ENCODE results near the gene SLC45A2. TPM values are rescaled to one million over a fixed set of nuclear protein-coding genes. Genes with fewer than 3 reads are reported as not detected.

Gene SLC45A2
- total RNA-seq, 1 donor from 2014 or later = not detected

- Histone ChIP-seq H3K9ac (no peak overlapping the region), H3K36me3 (no peaks in the 10 kb centered on the region), H4K20me1 (ENCODE audit: low read depth) (peaks cover 10% of the 10 kb centered on the region), H3K4me1 (no peaks in the 10 kb centered on the region), H3F3A (ENCODE audit: low read depth) (no peaks in the 10 kb centered on the region), H3K4me3 (no peak overlapping the region), H3K79me2 (ENCODE audit: low read depth) (no peaks in the 10 kb centered on the region), H3K27me3 (peaks cover 29% of the 10 kb centered on the region), H3K27ac (no peak overlapping the region), H3K4me2 (no peak overlapping the region), H3K9me3 (ENCODE audit: low read depth) (no peaks in the 10 kb centered on the region), H2AFZ (replicated peaks) (no peak overlapping the region)
- Mint-ChIP-seq H3K27ac (no peak overlapping the region), H3K9me3 (no peaks in the 10 kb centered on the region), H3K27me3 (ENCODE audit: insufficient read depth, low read depth) (peaks cover 5% of the 10 kb centered on the region), H3K36me3 (no peaks in the 10 kb centered on the region), H3K4me3 (peak overlapping the region; percentile 60), H3K4me1 (peaks cover 8% of the 10 kb centered on the region)
- TF ChIP-seq EZH2 (IDR thresholded peaks at IDR 0.05) (no peak), CTCF (IDR thresholded peaks at IDR 0.05) (no peak), EZH2phosphoT487 (IDR thresholded peaks at IDR 0.05) (no peak)
- DNase-seq (ENCODE audit: low spot score) = no peak
Observed at GRCh38 chr5:33937017-33937706, 47.3 kb downstream of the SLC45A2 start.

DNA sequence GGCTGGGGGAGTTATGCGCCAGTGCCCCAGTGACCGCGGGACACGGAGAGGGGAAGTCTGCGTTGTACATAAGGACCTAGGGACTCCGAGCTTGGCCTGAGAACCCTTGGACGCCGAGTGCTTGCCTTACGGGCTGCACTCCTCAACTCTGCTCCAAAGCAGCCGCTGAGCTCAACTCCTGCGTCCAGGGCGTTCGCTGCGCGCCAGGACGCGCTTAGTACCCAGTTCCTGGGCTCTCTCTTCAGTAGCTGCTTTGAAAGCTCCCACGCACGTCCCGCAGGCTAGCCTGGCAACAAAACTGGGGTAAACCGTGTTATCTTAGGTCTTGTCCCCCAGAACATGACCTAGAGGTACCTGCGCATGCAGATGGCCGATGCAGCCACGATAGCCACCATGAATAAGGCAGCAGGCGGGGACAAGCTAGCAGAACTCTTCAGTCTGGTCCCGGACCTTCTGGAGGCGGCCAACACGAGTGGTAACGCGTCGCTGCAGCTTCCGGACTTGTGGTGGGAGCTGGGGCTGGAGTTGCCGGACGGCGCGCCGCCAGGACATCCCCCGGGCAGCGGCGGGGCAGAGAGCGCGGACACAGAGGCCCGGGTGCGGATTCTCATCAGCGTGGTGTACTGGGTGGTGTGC is 48.0 kb downstream of the SLC45A2 start, which contains the start of gene RXFP3:
Gene RXFP3, plus strand, starts transcription at position 6 of the 636 bp plus-strand sequence. Its CDS starts 355 bp downstream, at position 361.
- Mint-ChIP-seq H3K36me3 (no peaks in the 10 kb centered on the region), H3K9me3 (no peaks in the 10 kb centered on the region), H3K4me3 (peak within 1 kb of the TSS; percentile 84), H3K4me1 (peaks cover 8% of the 10 kb centered on the region), H3K27me3 (ENCODE audit: insufficient read depth, low read depth) (peaks cover 8% of the 10 kb centered on the region), H3K27ac (no peak within 1 kb of the TSS)
- DNase-seq (ENCODE audit: low spot score) = no peak
- Histone ChIP-seq H3K4me2 (peak within 1 kb of the TSS; percentile 89), H3K9me3 (ENCODE audit: low read depth) (no peaks in the 10 kb centered on the region), H2AFZ (replicated peaks) (peak within 1 kb of the TSS; percentile 59), H3K27me3 (peaks cover 29% of the 10 kb centered on the region), H3K4me1 (no peaks in the 10 kb centered on the region), H3K36me3 (no peaks in the 10 kb centered on the region), H3K9ac (no peak within 1 kb of the TSS), H4K20me1 (ENCODE audit: low read depth) (peaks cover 10% of the 10 kb centered on the region), H3K27ac (no peak within 1 kb of the TSS), H3F3A (ENCODE audit: low read depth) (no peaks in the 10 kb centered on the region), H3K4me3 (peak within 1 kb of the TSS; percentile 56), H3K79me2 (ENCODE audit: low read depth) (no peaks in the 10 kb centered on the region)
- TF ChIP-seq EZH2phosphoT487 (IDR thresholded peaks at IDR 0.05) (no peak), EZH2 (IDR thresholded peaks at IDR 0.05) (no peak), CTCF (IDR thresholded peaks at IDR 0.05) (no peak)

GRCh38 chr5:33936004-33936380 is 48.5 kb downstream of the SLC45A2 start:
- H2AFZ ChIP-seq (replicated peaks) = peak overlapping the region; percentile 59
- peaks cover 10% of the 10 kb centered on the region for H4K20me1 ChIP-seq (ENCODE audit: low read depth)
- H3F3A ChIP-seq (ENCODE audit: low read depth) = no peaks in the 10 kb centered on the region
- no peaks in the 10 kb centered on the region for H3K9me3 ChIP-seq (ENCODE audit: low read depth)
- DNase-seq (ENCODE audit: low spot score) = peak; percentile 91
- Mint-ChIP-seq H3K27me3 (ENCODE audit: insufficient read depth, low read depth) (peaks cover 9% of the 10 kb centered on the region), H3K27ac (no peak overlapping the region), H3K4me3 (peak overlapping the region; percentile 84), H3K9me3 (no peaks in the 10 kb centered on the region), H3K36me3 (no peaks in the 10 kb centered on the region), H3K4me1 (peaks cover 8% of the 10 kb centered on the region)
- no peak overlapping the region for H3K9ac ChIP-seq
- TF ChIP-seq EZH2phosphoT487 (IDR thresholded peaks at IDR 0.05) (no peak), EZH2 (IDR thresholded peaks at IDR 0.05) (no peak), CTCF (IDR thresholded peaks at IDR 0.05) (peak; percentile 38)
- no peak overlapping the region for H3K27ac ChIP-seq
- H3K4me1 ChIP-seq = no peaks in the 10 kb centered on the region
- H3K36me3 ChIP-seq = no peaks in the 10 kb centered on the region
- peaks cover 29% of the 10 kb centered on the region for H3K27me3 ChIP-seq
- H3K79me2 ChIP-seq (ENCODE audit: low read depth) = no peaks in the 10 kb centered on the region
- peak overlapping the region; percentile 56 for H3K4me3 ChIP-seq
- peak overlapping the region; percentile 89 for H3K4me2 ChIP-seq
